Activated CD4-positive, alpha-beta memory T cell treated with anti-CD3 and anti-CD28 coated beads for 36 hours (primary cell): Measurements from ENCODE around the gene SULT1A3. TPM values are rescaled to one million over a fixed set of nuclear protein-coding genes. Genes with fewer than 3 reads are reported as not detected.
"Not testable (repeated sequence)": the region's sequence is repeated elsewhere in the genome, so short reads cannot be mapped to it uniquely, and the experiment has no call there.

Source experiments
- CTCF ChIA-PET: fragments of 350-600 bp; sonication (Branson Sonifier 250); formaldehyde crosslinking; loops from one replicate; lab custom pipeline; 2021; ENCODE audit warnings: antibody characterized with exemption, inconsistent platforms; lab: Charles Lee
- POLR2A ChIA-PET: fragments of 350-600 bp; sonication (Branson Sonifier 250); formaldehyde crosslinking; loops from one replicate; lab custom pipeline; 2021; ENCODE audit warnings: antibody characterized with exemption; lab: Charles Lee
- DNase-seq: peaks from one replicate; pipeline ENCODE4 v3.0.0-alpha.2; 2020
- H3K27ac Mint-ChIP-seq: one replicate; pipeline ENCODE4 v1.8.0; 2021; ENCODE audit warnings: mixed read lengths
- H3K27me3 Mint-ChIP-seq: one replicate; pipeline ENCODE4 v1.8.0; 2021; ENCODE audit warnings: mixed read lengths
- H3K36me3 Mint-ChIP-seq: one replicate; pipeline ENCODE4 v1.8.0; 2021; ENCODE audit warnings: mixed read lengths
- H3K4me1 Mint-ChIP-seq: one replicate; pipeline ENCODE4 v1.8.0; 2021; ENCODE audit warnings: low read depth, mixed read lengths
- H3K4me3 Mint-ChIP-seq: one replicate; pipeline ENCODE4 v1.8.0; 2021; ENCODE audit warnings: mild to moderate bottlenecking, mixed read lengths
- H3K9me3 Mint-ChIP-seq: one replicate; pipeline ENCODE4 v1.8.0; 2021; ENCODE audit warnings: mixed read lengths
- intact Hi-C: fragments of 100-400 bp; cut with micrococcal nuclease; formaldehyde crosslinking; loops from one replicate; pipeline ENCODE4 v1.15.1; 2023
- total RNA-seq, 2 experiments: library from RNA; stranded (reverse); gene quantifications; one replicate each; pipeline ENCODE4 v1.2.3, GENCODE V29; 2021

SULT1A3 gene
- total RNA-seq, 2 experiments from 2014 or later = 14.2 to 15.2 TPM

- H3K9me3 Mint-ChIP-seq = no peaks in the 10 kb centered on the region
- peaks cover 40% of the 10 kb centered on the region for H3K36me3 Mint-ChIP-seq
- H3K4me3 Mint-ChIP-seq = peak overlapping the region; percentile 49
- H3K27me3 Mint-ChIP-seq = no peaks in the 10 kb centered on the region
- peak overlapping the region; percentile 100 for H3K27ac Mint-ChIP-seq
- peak; percentile 16 for DNase-seq
- peaks cover 16% of the 10 kb centered on the region for H3K4me1 Mint-ChIP-seq
- intact Hi-C loops = no loop called here
- ChIA-PET CTCF (interaction anchor here (0.9 to 1.3 kb wide), 3 partner anchors 76 to 123 kb away, joined by 3 to 4 read pairs (median 3); partner anchors contain the start of gene TBX6), POLR2A (no interaction called here)
These were observed 11.0 kb upstream of the SULT1A3 start for GRCh38 chr16:30187971-30188561.

GRCh38 chr16:30191158-30191557, 7.9 kb upstream of the SULT1A3 start:
- not testable (repeated sequence) for DNase-seq

GRCh38 chr16:30193098-30193497, 6.0 kb upstream of the SULT1A3 start:
- H3K36me3 Mint-ChIP-seq, H3K27ac Mint-ChIP-seq, H3K4me3 Mint-ChIP-seq, DNase-seq, H3K4me1 Mint-ChIP-seq, POLR2A ChIA-PET, intact Hi-C loops, CTCF ChIA-PET, H3K9me3 Mint-ChIP-seq, H3K27me3 Mint-ChIP-seq: not testable (repeated sequence)

More at GRCh38 chr16:30191158-30191557, 7.9 kb upstream of the SULT1A3 start:
- H3K27me3 Mint-ChIP-seq, intact Hi-C loops, H3K9me3 Mint-ChIP-seq, H3K4me3 Mint-ChIP-seq, POLR2A ChIA-PET, CTCF ChIA-PET, H3K27ac Mint-ChIP-seq: not testable (repeated sequence)
- Mint-ChIP-seq H3K36me3 (peaks cover 19% of the 10 kb centered on the region), H3K4me1 (peaks cover 16% of the 10 kb centered on the region)

- H3K9me3 Mint-ChIP-seq, DNase-seq, H3K27ac Mint-ChIP-seq, POLR2A ChIA-PET, H3K27me3 Mint-ChIP-seq, H3K36me3 Mint-ChIP-seq, CTCF ChIA-PET, H3K4me3 Mint-ChIP-seq, intact Hi-C loops, H3K4me1 Mint-ChIP-seq: not testable (repeated sequence)
These were observed 5.4 kb upstream of the SULT1A3 start, which contains the start of the genes BOLA2B and SLX1A for GRCh38 chr16:30193615-30194014. Gene BOLA2B, minus strand, starts transcription at chr16:30193666. Its CDS starts 71 bp downstream, at chr16:30193595. Gene SLX1A, plus strand, starts transcription at chr16:30193875. Its CDS starts 210 bp downstream, at chr16:30194085.

- H3K9me3 Mint-ChIP-seq, H3K36me3 Mint-ChIP-seq, H3K27me3 Mint-ChIP-seq, intact Hi-C loops, H3K27ac Mint-ChIP-seq, DNase-seq, CTCF ChIA-PET, POLR2A ChIA-PET, H3K4me3 Mint-ChIP-seq, H3K4me1 Mint-ChIP-seq: not testable (repeated sequence)
These were observed 4.7 kb upstream of the SULT1A3 start for GRCh38 chr16:30194172-30194925.

GRCh38 chr16:30197001-30197400, 2.1 kb upstream of the SULT1A3 start:
- H3K9me3 Mint-ChIP-seq, H3K4me3 Mint-ChIP-seq, intact Hi-C loops, H3K27ac Mint-ChIP-seq, DNase-seq, H3K4me1 Mint-ChIP-seq, H3K36me3 Mint-ChIP-seq, CTCF ChIA-PET, POLR2A ChIA-PET, H3K27me3 Mint-ChIP-seq: not testable (repeated sequence)

- POLR2A ChIA-PET, H3K36me3 Mint-ChIP-seq, intact Hi-C loops, H3K4me1 Mint-ChIP-seq, H3K9me3 Mint-ChIP-seq, DNase-seq, H3K27ac Mint-ChIP-seq, H3K4me3 Mint-ChIP-seq, H3K27me3 Mint-ChIP-seq, CTCF ChIA-PET: not testable (repeated sequence)
These were observed 721 bp downstream of the SULT1A3 start for GRCh38 chr16:30199608-30200343.

- H3K27ac Mint-ChIP-seq, H3K4me1 Mint-ChIP-seq, intact Hi-C loops, H3K36me3 Mint-ChIP-seq, H3K4me3 Mint-ChIP-seq, CTCF ChIA-PET, POLR2A ChIA-PET, H3K9me3 Mint-ChIP-seq, H3K27me3 Mint-ChIP-seq: not testable (repeated sequence)
- DNase-seq = peak; percentile 8
These were observed 6.6 kb downstream of the SULT1A3 start for GRCh38 chr16:30205541-30206236.

- POLR2A ChIA-PET, H3K27me3 Mint-ChIP-seq, CTCF ChIA-PET, DNase-seq, H3K27ac Mint-ChIP-seq, H3K9me3 Mint-ChIP-seq, H3K4me1 Mint-ChIP-seq, H3K4me3 Mint-ChIP-seq, H3K36me3 Mint-ChIP-seq, intact Hi-C loops: not testable (repeated sequence)
These were observed 7.2 kb downstream of the SULT1A3 start for GRCh38 chr16:30206252-30206651.

GRCh38 chr16:30207063-30207704, 8.1 kb downstream of the SULT1A3 start:
- peak; percentile 8 for DNase-seq
- CTCF ChIA-PET, H3K27me3 Mint-ChIP-seq, H3K9me3 Mint-ChIP-seq, H3K4me3 Mint-ChIP-seq, H3K36me3 Mint-ChIP-seq, H3K27ac Mint-ChIP-seq, POLR2A ChIA-PET, H3K4me1 Mint-ChIP-seq, intact Hi-C loops: not testable (repeated sequence)

GRCh38 chr16:30209032-30209431, 10.0 kb downstream of the SULT1A3 start:
- intact Hi-C loops, H3K27ac Mint-ChIP-seq, CTCF ChIA-PET, POLR2A ChIA-PET, H3K4me3 Mint-ChIP-seq, H3K9me3 Mint-ChIP-seq, H3K4me1 Mint-ChIP-seq, H3K27me3 Mint-ChIP-seq, H3K36me3 Mint-ChIP-seq: not testable (repeated sequence)
- peak; percentile 48 for DNase-seq
